Immature natural killer cell (primary cell): Measurements from ENCODE around the gene BARHL1. TPM values are rescaled to one million over a fixed set of nuclear protein-coding genes. Genes with fewer than 3 reads are reported as not detected.

Source experiments
- DNase-seq, 3 donors: peaks; one replicate each; pipeline ENCODE4 v3.0.0; 2022; ENCODE audit warnings: mixed read lengths in 1 of 3
- H3K27ac Mint-ChIP-seq, 6 donors: one replicate each; pipeline ENCODE4 v1.8.0; 2020; ENCODE audit warnings: mixed read lengths in 6 of 6, mild to moderate bottlenecking in 5 of 6, inconsistent platforms in 4 of 6, moderate library complexity in 3 of 6
- H3K27me3 Mint-ChIP-seq, 3 donors: one replicate each; pipeline ENCODE4 v1.8.0; 2020 to 2021; ENCODE audit warnings: low read depth in 3 of 3, mild to moderate bottlenecking in 3 of 3, mixed read lengths in 3 of 3, moderate library complexity in 3 of 3, inconsistent platforms in 1 of 3
- H3K36me3 Mint-ChIP-seq, 3 donors: one replicate each; pipeline ENCODE4 v1.8.0; 2020; ENCODE audit warnings: mixed read lengths in 3 of 3, inconsistent platforms in 2 of 3, mild to moderate bottlenecking in 2 of 3
- H3K4me1 Mint-ChIP-seq, 2 donors: one replicate each; pipeline ENCODE4 v1.8.0; 2020; ENCODE audit warnings: inconsistent platforms in 2 of 2, mild to moderate bottlenecking in 2 of 2, mixed read lengths in 2 of 2, moderate library complexity in 1 of 2
- H3K4me3 Mint-ChIP-seq, 5 donors: one replicate each; pipeline ENCODE4 v1.8.0; 2020; ENCODE audit warnings: mild to moderate bottlenecking in 5 of 5, mixed read lengths in 5 of 5, inconsistent platforms in 3 of 5, moderate library complexity in 3 of 5
- H3K9me3 Mint-ChIP-seq, 6 donors: one replicate each; pipeline ENCODE4 v1.8.0; 2020; ENCODE audit warnings: mild to moderate bottlenecking in 6 of 6, mixed read lengths in 6 of 6, inconsistent platforms in 4 of 6, moderate library complexity in 3 of 6
- polyA plus RNA-seq, 3 donors: library from polyadenylated mRNA; unstranded; fragments of 300-500 nt; fragmentation: Illumina TruSeq; gene quantifications; one replicate each; pipeline ENCODE4 v1.2.3, GENCODE V29; 2021

Gene BARHL1
- polyA plus RNA-seq, 3 donors from 2014 or later: not detected

DNA sequence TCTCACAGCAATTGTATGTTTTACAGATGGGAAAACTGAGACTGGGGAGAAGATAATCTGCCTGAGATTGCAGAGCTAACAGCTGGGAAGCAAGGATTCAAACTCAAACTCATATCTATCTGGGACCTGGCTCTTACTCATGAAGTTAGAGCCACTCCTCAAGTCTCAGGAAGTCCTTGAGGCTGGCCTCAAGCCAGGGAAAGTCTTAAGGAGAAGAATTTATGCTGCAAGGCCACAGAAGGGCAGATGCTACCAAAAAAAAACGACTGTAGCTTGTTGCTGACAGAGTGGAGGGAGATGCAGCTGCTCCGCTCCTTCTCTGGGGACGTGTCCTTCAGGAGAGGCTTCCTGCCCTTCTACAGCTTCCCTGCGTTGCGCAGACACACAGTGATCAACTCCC lies 39.8 kb downstream of the BARHL1 start:
- Mint-ChIP-seq H3K27me3 (no peaks in the 10 kb centered on the region), H3K27ac (no peak overlapping the region), H3K9me3 (no peaks in the 10 kb centered on the region), H3K4me1 (peaks cover 1 to 2% of the 10 kb centered on the region in 2 donors), H3K4me3 (no peak overlapping the region), H3K36me3 (peaks cover 27 to 57% (median 30%) of the 10 kb centered on the region in 3 donors)
- no peak for DNase-seq

DNA sequence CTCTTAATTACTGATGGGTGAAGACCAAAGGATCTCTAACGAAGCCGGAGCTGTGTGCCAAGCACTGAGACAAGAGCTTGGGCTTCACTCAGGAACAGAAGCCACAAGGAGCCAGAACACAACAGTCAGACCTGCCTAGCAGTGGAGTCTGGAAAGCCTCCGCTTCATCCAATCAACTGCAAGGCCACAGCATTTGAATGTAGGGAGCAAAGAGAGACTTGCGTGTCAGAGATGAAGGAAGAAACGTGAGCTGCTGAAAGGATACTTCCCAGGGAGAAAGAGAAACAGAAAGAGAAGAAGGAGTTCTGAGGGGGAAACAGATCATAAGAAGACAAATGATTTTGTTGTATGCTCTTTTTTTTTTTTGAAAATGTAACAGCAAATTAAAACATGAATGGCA lies 43.9 kb downstream of the BARHL1 start:
- Mint-ChIP-seq H3K27ac (no peak overlapping the region), H3K4me3 (no peak overlapping the region), H3K4me1 (no peaks in the 10 kb centered on the region), H3K36me3 (peaks cover 39 to 64% (median 48%) of the 10 kb centered on the region in 3 donors), H3K9me3 (no peaks in the 10 kb centered on the region), H3K27me3 (no peaks in the 10 kb centered on the region)
- no peak for DNase-seq

DNA sequence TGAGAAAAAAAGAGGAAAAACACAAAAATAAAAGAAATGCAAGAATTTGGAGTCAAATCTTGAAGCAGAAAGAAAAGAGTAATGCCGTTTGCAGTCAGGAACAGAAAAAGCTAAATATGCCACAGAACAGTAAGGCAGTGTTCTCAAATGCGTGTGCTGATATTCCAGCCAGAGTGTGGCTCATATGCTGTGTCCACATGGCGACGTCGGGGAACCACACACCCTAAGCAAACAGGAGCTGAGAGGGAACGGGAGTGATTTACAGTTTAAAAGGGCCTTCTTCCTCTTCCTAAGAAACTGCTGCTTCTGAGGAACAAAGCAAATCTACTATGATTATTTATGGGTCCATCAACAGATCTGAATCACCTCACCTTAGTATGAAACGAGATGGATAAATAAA lies 44.7 kb downstream of the BARHL1 start:
- Mint-ChIP-seq H3K9me3 (no peaks in the 10 kb centered on the region), H3K36me3 (peaks cover 37 to 64% (median 52%) of the 10 kb centered on the region in 3 donors), H3K4me3 (no peak overlapping the region), H3K4me1 (no peaks in the 10 kb centered on the region), H3K27me3 (no peaks in the 10 kb centered on the region), H3K27ac (no peak overlapping the region)
- no peak for DNase-seq

DNA sequence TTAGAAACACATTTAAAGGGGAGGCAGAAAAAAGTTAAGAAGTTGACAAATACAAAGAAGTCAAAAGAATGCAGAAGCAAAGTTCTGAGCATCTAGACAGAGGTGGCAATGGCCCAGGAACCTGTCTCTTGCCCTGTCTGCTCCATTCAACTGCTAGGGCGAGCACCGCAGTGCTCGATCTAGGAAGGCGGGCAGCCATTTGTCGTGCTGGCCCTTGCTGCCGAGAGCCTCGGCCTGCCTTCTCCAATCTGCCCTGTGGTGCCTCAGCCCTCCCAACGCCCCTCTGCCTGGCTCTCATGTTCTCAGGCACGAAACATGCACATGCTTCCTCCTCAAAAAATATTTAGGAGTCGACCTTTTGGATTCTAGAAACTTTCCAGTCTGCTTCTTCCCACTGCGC lies 45.2 kb downstream of the BARHL1 start:
- no peak overlapping the region for H3K27ac Mint-ChIP-seq
- H3K4me1 Mint-ChIP-seq: no peaks in the 10 kb centered on the region

DNA sequence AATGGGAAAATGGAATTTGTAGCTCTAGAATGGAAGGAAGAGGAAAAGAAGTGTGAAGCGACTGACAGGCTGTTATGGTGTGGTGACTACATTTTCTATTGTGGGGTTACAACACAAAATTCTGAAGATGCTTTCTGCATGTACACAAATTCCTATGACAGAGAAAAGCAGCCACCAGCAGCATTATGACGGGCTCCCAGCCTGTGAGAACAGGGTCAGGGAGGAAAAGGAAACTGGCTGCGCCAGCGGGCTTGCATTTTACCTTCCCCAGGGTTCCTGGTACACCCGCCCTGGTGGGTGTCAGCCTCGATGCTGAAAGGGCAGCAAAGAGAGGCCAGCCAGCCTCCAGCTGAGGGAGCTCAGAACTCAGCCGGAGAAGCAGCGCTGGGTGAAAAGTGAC lies 46.3 kb downstream of the BARHL1 start:
- Mint-ChIP-seq H3K4me1 (no peaks in the 10 kb centered on the region), H3K4me3 (no peak overlapping the region), H3K9me3 (no peaks in the 10 kb centered on the region), H3K36me3 (peaks cover 39 to 61% (median 52%) of the 10 kb centered on the region in 3 donors), H3K27me3 (no peaks in the 10 kb centered on the region), H3K27ac (no peak overlapping the region)
- DNase-seq: no peak

More for the DNA sequence above, 45.2 kb downstream of the BARHL1 start:
- no peaks in the 10 kb centered on the region for H3K27me3 Mint-ChIP-seq
- no peak for DNase-seq
- H3K4me3 Mint-ChIP-seq: no peak overlapping the region
- H3K36me3 Mint-ChIP-seq: peaks cover 39 to 64% (median 52%) of the 10 kb centered on the region in 3 donors
- no peaks in the 10 kb centered on the region for H3K9me3 Mint-ChIP-seq

DNA sequence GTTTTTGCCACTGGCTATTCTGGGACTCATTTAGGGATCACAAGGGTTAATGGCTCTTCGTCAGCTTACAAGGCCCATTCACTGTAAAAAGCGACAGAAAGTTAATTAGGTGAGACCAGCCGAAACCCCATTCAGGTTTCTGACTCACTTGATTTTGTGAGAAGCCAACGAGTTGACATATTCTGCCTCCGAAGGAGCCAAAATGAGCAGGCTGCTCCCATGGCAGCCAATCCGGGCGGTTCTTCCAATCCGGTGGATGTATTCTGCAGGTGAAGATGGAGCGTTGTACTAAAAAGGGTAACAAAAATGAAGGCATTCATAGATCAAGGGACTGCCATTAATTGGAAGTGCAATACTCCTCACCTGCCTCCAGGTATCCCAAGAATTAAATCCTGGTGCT lies 47.7 kb downstream of the BARHL1 start:
- H3K27me3 Mint-ChIP-seq: no peaks in the 10 kb centered on the region
- DNase-seq: no peak
- H3K4me3 Mint-ChIP-seq: no peak overlapping the region
- H3K36me3 Mint-ChIP-seq: peaks cover 39 to 59% (median 46%) of the 10 kb centered on the region in 3 donors
- no peak overlapping the region for H3K27ac Mint-ChIP-seq
- H3K9me3 Mint-ChIP-seq: no peaks in the 10 kb centered on the region
- H3K4me1 Mint-ChIP-seq: no peaks in the 10 kb centered on the region

DNA sequence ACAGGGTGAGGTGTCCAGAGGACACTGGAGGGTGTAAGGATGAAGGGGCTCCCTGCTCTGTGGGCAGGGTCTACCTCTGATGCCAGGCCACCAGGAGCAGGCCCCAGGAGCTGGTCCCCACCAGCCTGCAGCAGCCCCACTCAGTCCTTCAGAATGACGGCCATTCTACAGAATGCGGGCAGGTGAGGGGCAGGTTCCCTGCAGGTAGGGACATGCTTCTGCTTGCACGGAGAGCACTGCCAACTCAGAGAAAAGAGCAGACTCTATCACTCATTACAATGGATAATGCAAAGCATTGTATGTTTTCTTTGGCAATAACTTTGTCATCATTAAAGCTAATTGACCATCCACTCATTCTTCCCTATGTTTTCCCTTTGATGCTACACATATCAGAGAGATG lies 48.4 kb downstream of the BARHL1 start:
- H3K27me3 Mint-ChIP-seq: no peaks in the 10 kb centered on the region
- no peaks in the 10 kb centered on the region for H3K4me1 Mint-ChIP-seq
- peaks cover 39 to 53% (median 46%) of the 10 kb centered on the region in 3 donors for H3K36me3 Mint-ChIP-seq
- no peak overlapping the region for H3K4me3 Mint-ChIP-seq
- H3K9me3 Mint-ChIP-seq: no peaks in the 10 kb centered on the region
- H3K27ac Mint-ChIP-seq: no peak overlapping the region
- DNase-seq: no peak

DNA sequence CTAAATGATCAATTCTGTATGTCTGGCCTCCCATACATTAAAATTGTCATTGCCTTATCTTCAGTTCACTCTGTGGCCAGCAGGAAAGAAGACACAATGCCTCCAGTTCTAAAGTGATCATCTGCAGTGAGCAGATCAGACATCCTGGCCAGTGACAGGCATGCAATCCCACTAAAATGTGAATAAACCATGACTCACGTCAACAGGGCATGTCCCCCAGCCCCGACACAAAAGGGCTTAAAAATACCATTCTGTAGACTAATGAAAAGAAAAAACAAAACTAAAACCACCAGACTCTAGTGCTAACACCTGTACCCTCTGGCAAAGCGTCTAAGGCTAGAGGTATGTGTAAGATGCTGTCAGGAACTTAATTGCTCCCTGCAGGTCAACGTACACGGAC lies 48.9 kb downstream of the BARHL1 start:
- Mint-ChIP-seq H3K27me3 (no peaks in the 10 kb centered on the region), H3K27ac (no peak overlapping the region), H3K36me3 (peaks cover 38 to 48% (median 45%) of the 10 kb centered on the region in 3 donors)

DNA sequence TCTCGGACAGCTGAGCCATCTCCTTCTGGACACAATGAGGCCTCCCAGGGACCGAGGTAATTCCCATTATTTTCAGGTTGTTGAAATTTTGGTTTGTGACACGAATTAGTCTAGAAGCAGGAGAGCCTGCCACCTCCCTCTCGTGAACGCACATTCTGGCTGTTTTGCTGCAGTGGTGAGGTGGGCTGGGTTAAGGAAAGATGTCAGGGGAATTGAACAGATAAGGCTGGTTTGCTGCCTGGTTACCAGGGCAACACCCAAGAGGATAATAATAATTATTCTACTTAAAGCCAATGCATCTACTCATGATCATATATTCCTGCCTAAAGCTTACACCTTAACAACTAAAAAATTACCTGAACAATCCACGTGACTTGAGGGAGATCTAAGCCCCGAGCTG lies 49.3 kb downstream of the BARHL1 start:
- no peak for DNase-seq
- Mint-ChIP-seq H3K27me3 (no peaks in the 10 kb centered on the region), H3K36me3 (peaks cover 35 to 44% (median 43%) of the 10 kb centered on the region in 3 donors), H3K27ac (no peak overlapping the region), H3K9me3 (no peaks in the 10 kb centered on the region), H3K4me1 (no peaks in the 10 kb centered on the region), H3K4me3 (no peak overlapping the region)

More for the DNA sequence above, 48.9 kb downstream of the BARHL1 start:
- Mint-ChIP-seq H3K4me1 (no peaks in the 10 kb centered on the region), H3K4me3 (no peak overlapping the region), H3K9me3 (no peaks in the 10 kb centered on the region)
- no peak for DNase-seq

DNA sequence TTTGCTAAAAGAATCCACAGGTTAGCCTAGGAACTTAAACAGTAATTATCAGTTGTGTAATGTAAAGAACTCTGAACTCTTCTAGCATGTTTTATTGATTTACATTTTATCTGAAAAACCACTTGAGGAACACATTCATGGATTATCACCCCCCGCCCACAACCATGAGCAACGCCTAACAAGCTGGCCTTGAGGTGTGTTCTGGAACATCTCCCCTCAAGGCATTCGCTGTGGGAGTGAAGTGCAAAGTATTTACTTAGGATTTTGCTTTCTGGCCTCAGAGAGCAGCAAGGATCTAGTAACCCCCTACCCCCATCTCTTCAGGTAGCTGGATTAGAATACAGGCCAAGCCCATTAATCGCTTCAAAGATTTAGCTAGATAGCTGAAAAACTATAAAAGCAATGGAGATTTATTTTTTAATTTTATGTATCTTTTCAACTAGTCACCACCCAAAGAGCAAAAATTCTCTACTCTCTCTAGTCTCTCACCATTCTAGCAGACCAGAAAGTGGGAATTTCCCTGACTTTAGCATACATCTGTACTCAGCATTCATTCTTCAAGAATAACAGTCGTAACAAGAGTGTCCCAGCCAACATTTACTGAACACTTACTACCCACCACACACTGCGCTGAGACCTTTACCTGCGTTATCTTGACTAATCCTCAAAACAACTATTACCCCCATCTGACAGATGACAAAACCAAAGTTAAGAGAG lies 50.2 kb downstream of the BARHL1 start:
- no peaks in the 10 kb centered on the region for H3K27me3 Mint-ChIP-seq
- peaks cover 33 to 44% (median 42%) of the 10 kb centered on the region in 3 donors for H3K36me3 Mint-ChIP-seq
- H3K4me3 Mint-ChIP-seq: no peak overlapping the region
- H3K4me1 Mint-ChIP-seq: no peaks in the 10 kb centered on the region
- H3K27ac Mint-ChIP-seq: no peak overlapping the region
- H3K9me3 Mint-ChIP-seq: no peaks in the 10 kb centered on the region
- DNase-seq: no peak

DNA sequence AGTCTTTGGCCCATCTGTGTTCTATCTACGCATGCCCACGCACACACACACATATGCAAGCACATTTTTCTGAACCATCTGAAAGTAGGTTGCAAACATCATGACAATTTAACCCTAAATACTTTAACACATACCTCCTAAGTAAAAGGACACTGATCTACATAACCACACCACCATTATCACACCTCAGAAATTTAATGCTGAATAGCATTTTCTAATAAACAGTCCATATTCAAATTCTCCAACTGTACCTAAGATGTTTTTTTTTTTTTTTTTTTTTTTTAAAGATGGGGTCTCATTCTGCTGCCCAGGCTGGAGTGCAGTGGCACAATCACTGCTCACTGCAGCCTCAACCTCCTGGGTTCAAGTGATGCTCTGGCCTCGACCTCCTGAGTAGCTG lies 51.9 kb downstream of the BARHL1 start:
- DNase-seq: no peak
- H3K4me3 Mint-ChIP-seq: no peak overlapping the region
- H3K4me1 Mint-ChIP-seq: no peaks in the 10 kb centered on the region
- peaks cover 37 to 44% (median 41%) of the 10 kb centered on the region in 3 donors for H3K36me3 Mint-ChIP-seq
- H3K27ac Mint-ChIP-seq: no peak overlapping the region
- no peaks in the 10 kb centered on the region for H3K9me3 Mint-ChIP-seq
- H3K27me3 Mint-ChIP-seq: no peaks in the 10 kb centered on the region

DNA sequence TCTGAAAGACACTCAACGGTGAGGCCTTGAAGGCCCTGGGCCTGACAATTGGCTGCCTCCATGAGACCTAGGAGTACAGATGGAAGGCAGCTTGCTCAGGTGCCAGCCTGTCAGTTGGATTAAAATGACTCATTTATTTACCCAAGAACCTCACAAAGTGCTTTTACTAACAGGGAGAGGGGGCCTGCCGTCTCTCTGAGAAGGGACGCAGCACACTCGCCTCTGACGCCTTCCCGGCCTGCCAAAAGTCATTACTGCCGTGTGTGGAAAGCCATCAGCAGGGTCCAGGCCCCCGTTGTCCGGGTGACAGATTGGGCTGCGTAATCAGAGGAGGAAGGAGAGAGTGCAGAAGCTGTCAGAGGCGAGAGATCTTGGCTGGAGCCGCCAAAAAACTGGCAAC lies 54.9 kb downstream of the BARHL1 start:
- H3K9me3 Mint-ChIP-seq: no peaks in the 10 kb centered on the region
- DNase-seq: no peak
- H3K27ac Mint-ChIP-seq: no peak overlapping the region
- peaks cover 20 to 42% (median 30%) of the 10 kb centered on the region in 3 donors for H3K36me3 Mint-ChIP-seq
- H3K4me1 Mint-ChIP-seq: no peaks in the 10 kb centered on the region
- no peak overlapping the region for H3K4me3 Mint-ChIP-seq
- H3K27me3 Mint-ChIP-seq: no peaks in the 10 kb centered on the region

DNA sequence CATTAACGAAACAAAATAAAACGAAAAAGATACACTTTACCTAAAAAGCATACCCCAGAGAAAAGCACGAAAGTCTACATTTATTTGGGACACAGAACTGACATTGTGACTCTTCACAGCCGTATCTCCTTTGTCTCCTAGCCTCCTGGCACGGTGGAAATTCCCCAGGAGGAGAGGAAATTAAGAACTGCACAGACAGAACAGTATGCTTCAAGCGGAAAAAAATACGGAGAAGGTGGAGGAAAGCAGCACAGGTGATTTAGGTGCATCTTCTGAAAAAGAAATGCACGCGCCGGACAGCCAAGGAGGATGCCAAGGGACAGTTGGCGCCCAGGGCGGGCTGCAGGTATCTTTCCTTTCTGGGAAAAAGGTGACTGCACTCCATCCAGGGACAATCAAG lies 55.4 kb downstream of the BARHL1 start:
- no peak for DNase-seq
- Mint-ChIP-seq H3K4me1 (no peaks in the 10 kb centered on the region), H3K36me3 (peaks cover 20 to 42% (median 30%) of the 10 kb centered on the region in 3 donors), H3K27me3 (no peaks in the 10 kb centered on the region), H3K4me3 (no peak overlapping the region), H3K27ac (no peak overlapping the region), H3K9me3 (no peaks in the 10 kb centered on the region)

DNA sequence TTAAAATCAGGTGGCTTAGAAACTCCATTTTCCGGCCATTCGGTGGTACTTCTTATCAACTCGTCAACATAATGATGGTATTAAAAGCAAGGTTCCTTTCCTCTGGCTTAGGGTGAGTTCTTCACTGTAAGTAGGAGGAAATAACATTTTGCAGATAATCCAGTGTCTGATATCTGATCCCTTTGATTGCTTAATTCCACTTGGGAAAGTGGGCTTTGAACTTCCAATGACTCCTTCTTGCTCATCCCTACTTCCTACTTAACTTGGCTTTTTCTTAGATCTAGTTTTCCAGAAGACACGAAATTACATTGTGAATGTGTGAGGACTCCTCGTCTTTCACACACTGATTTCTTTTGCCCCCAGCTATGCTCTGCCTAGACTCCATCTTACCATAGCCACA lies 55.8 kb downstream of the BARHL1 start:
- no peak overlapping the region for H3K4me3 Mint-ChIP-seq
- H3K27ac Mint-ChIP-seq: peak overlapping the region in 1 of 6 donors; percentile 4
- no peak for DNase-seq
- H3K36me3 Mint-ChIP-seq: peaks cover 20 to 43% (median 30%) of the 10 kb centered on the region in 3 donors
- no peaks in the 10 kb centered on the region for H3K9me3 Mint-ChIP-seq
- no peaks in the 10 kb centered on the region for H3K4me1 Mint-ChIP-seq
- H3K27me3 Mint-ChIP-seq: no peaks in the 10 kb centered on the region

DNA sequence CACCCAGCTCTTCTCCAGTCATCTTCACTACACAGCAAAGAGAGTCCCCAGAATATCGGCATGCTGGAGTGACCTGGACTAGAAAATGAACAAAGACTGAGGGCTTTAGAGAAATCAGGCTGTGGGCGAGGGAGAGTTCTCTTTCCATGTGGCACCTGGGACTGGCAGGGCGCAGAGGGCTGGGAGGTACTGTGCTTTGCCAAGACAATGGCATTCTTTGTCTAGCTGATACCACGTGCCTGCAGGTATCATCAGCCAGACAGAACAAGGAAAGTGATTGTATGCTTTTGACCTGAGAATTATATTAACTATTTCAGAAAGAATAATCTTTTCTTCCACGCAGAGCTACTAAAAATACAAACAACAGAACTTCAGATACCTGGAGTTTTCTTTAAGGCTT lies 56.9 kb downstream of the BARHL1 start:
- Mint-ChIP-seq H3K36me3 (peaks cover 20 to 47% (median 30%) of the 10 kb centered on the region in 3 donors), H3K27me3 (no peaks in the 10 kb centered on the region), H3K4me1 (no peaks in the 10 kb centered on the region), H3K9me3 (no peaks in the 10 kb centered on the region), H3K4me3 (no peak overlapping the region), H3K27ac (no peak overlapping the region)
- DNase-seq: no peak
